Thoracic aorta (tissue), 2 donors: ENCODE data around the gene PRR18. TPM values are rescaled to one million over a fixed set of nuclear protein-coding genes. Genes with fewer than 3 reads are reported as not detected.

Experiments
- ATAC-seq: fragments of 150-250 bp; one replicate; pipeline ENCODE4 v1.8.0; 2017; ENCODE audit warnings: low read depth; ENCODE audit not compliant: insufficient number of reproducible peaks, low FRiP score
- DNase-seq: peaks from one replicate; pipeline ENCODE4 v3.0.0-alpha.2; 2020; ENCODE audit warnings: low spot score
- H3K27ac ChIP-seq, 2 donors: fragments of 200-600 bp; sonication (generic); 1 replicate in 1 of 2; 2 replicates in 1 of 2; pipeline ENCODE4 v1.5.1; 2016; ENCODE audit warnings: mild to moderate bottlenecking in 2 of 2, moderate library complexity in 2 of 2
- H3K27me3 ChIP-seq: fragments of 200-600 bp; sonication (generic); replicated peaks from 2 replicates; pipeline ENCODE4 v1.6.0; 2016; ENCODE audit warnings: mild to moderate bottlenecking; ENCODE audit not compliant: insufficient read depth
- H3K36me3 ChIP-seq: fragments of 200-600 bp; sonication (generic); one replicate; pipeline ENCODE4 v1.5.1; 2016
- H3K4me1 ChIP-seq, 2 donors: fragments of 200-600 bp; sonication (generic); 1 replicate in 1 of 2; 2 replicates in 1 of 2; pipeline versions ENCODE4 v1.5.1 to v1.6.0; 2016; ENCODE audit warnings: low read depth in 2 of 2, mild to moderate bottlenecking in 1 of 2; ENCODE audit not compliant: control insufficient read depth in 1 of 2
- H3K4me3 ChIP-seq: fragments of 200-600 bp; sonication (generic); 2 replicates; pipeline ENCODE4 v1.5.1; 2016; ENCODE audit warnings: mild to moderate bottlenecking
- H3K9me3 ChIP-seq: fragments of 200-600 bp; sonication (generic); 2 replicates; pipeline ENCODE4 v1.5.1; 2016
- total RNA-seq, 2 donors: library from RNA; depleted of rRNA; stranded (reverse); fragments of >200 nt; gene quantifications; one replicate each; pipeline versions ENCODE4 v1.1.0 to v1.2.3, GENCODE V29; 2016
- TF ChIP-seq, protein P1 (sequence below): fragments of 200-600 bp; sonication (generic); IDR thresholded peaks from one replicate; pipeline ENCODE4 v1.5.1; 2019; ENCODE audit warnings: antibody characterized with exemption

The PRR18 gene
- total RNA-seq, 2 donors from 2014 or later, result not detected

DNA sequence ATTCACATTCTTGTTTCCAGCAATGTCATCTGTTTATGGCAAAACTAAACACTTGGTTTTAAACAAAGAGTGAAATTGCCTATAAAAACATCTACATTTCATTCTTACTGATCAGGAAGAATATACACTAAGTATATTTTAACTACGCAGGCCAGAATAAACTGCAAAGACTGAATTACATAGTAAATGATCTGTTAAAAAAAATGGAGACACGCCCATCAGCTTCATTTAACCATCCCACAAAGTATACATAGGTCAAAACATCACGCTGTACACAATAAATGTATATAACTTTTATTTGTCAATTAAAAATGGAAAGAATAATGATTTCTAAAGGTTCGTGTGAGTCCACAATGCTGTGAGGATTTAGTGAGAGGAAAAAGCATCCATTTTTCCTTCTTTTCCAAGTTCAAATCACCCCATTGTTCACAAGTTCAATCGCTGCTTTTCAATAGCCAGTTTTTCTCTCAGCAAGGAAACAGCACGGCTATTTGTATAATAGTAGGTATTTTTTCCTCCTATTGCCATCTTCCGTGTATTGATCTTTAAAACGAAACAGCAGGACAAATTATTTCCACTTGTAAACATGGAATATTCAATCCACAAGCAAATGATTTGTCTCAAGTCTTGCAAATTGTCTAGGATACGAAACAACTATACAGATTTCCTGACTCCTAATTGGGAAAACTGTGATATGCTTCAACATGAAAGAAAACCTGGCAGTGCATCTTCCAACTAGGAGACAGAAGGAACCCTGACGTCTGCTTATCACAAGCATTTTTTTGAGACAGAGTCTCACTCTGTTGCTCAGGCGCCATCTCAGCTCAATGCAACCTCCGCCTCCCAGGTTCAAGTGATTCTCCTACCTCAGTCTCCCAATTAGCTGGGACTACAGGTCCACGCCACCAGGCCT is 23.6 kb upstream of the PRR18 start:
- Histone ChIP-seq H3K9me3 (no peaks in the 10 kb centered on the region), H3K27me3 (no peaks in the 10 kb centered on the region), H3K4me1 (peaks cover 3 to 18% of the 10 kb centered on the region in 2 donors), H3K4me3 (no peak overlapping the region), H3K36me3 (no peaks in the 10 kb centered on the region), H3K27ac (no peak overlapping the region)
- DNase-seq, result no peak
- TF ChIP-seq, protein P1, sequence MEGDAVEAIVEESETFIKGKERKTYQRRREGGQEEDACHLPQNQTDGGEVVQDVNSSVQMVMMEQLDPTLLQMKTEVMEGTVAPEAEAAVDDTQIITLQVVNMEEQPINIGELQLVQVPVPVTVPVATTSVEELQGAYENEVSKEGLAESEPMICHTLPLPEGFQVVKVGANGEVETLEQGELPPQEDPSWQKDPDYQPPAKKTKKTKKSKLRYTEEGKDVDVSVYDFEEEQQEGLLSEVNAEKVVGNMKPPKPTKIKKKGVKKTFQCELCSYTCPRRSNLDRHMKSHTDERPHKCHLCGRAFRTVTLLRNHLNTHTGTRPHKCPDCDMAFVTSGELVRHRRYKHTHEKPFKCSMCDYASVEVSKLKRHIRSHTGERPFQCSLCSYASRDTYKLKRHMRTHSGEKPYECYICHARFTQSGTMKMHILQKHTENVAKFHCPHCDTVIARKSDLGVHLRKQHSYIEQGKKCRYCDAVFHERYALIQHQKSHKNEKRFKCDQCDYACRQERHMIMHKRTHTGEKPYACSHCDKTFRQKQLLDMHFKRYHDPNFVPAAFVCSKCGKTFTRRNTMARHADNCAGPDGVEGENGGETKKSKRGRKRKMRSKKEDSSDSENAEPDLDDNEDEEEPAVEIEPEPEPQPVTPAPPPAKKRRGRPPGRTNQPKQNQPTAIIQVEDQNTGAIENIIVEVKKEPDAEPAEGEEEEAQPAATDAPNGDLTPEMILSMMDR, result no peak
- ATAC-seq, result no peak

- TF ChIP-seq, protein P1, result no peak
- Histone ChIP-seq H3K27me3 (no peaks in the 10 kb centered on the region), H3K4me1 (peaks cover 3 to 9% of the 10 kb centered on the region in 2 donors), H3K27ac (no peak overlapping the region), H3K9me3 (no peaks in the 10 kb centered on the region), H3K36me3 (peaks cover 5% of the 10 kb centered on the region), H3K4me3 (no peak overlapping the region)
- no peak for DNase-seq
- no peak for ATAC-seq
Observed at GRCh38 chr6:166330612-166331011, 22.4 kb upstream of the PRR18 start.

GRCh38 chr6:166325383-166326042 is 17.3 kb upstream of the PRR18 start:
- H3K36me3 ChIP-seq, result peaks cover 18% of the 10 kb centered on the region
- ATAC-seq, result no peak
- H3K9me3 ChIP-seq, result no peaks in the 10 kb centered on the region
- TF ChIP-seq, protein P1, result no peak
- H3K27ac ChIP-seq, result no peak overlapping the region
- no peak for DNase-seq
- no peak overlapping the region for H3K4me3 ChIP-seq
- peaks cover 0 to 1% of the 10 kb centered on the region in 2 donors for H3K4me1 ChIP-seq
- H3K27me3 ChIP-seq, result no peaks in the 10 kb centered on the region

- H3K27ac ChIP-seq, result no peak overlapping the region
- peaks cover 22% of the 10 kb centered on the region for H3K36me3 ChIP-seq
Observed at GRCh38 chr6:166323395-166323794, 15.2 kb upstream of the PRR18 start.

More at GRCh38 chr6:166323395-166323794, 15.2 kb upstream of the PRR18 start:
- Histone ChIP-seq H3K4me1 (no peaks in the 10 kb centered on the region), H3K27me3 (no peaks in the 10 kb centered on the region), H3K9me3 (no peaks in the 10 kb centered on the region), H3K4me3 (no peak overlapping the region)
- TF ChIP-seq, protein P1, result no peak
- ATAC-seq (no peak), DNase-seq (no peak)
